HepG2 (cell line): Measurements from ENCODE around the gene DNAJC5. TPM values are rescaled to one million over a fixed set of nuclear protein-coding genes. Genes with fewer than 3 reads are reported as not detected.

Experiments used
- FOXK1 ChIP-seq: sonication (generic); formaldehyde crosslinking; IDR thresholded peaks from 2 replicates; pipeline ENCODE4 v1.4.0; 2020; ENCODE audit warnings: low read depth, missing genetic modification reagents, borderline replicate concordance
- JARID2 ChIP-seq: sonication (generic); formaldehyde crosslinking; IDR thresholded peaks from 2 replicates; pipeline ENCODE4 v1.8.1; 2023; ENCODE audit warnings: missing genetic modification reagents, inconsistent platforms; ENCODE audit not compliant: insufficient replicate concordance
- SMARCE1 ChIP-seq: fragments of 450-650 bp; IDR thresholded peaks from 2 replicates; pipeline ENCODE4 v1.6.1; 2017; ENCODE audit warnings: borderline replicate concordance
- SRY ChIP-seq: sonication (generic); formaldehyde crosslinking; IDR thresholded peaks from 2 replicates; pipeline ENCODE4 v1.8.0; 2022; ENCODE audit warnings: mild to moderate bottlenecking, missing genetic modification reagents
- SSRP1 ChIP-seq: IDR thresholded peaks from 2 replicates; pipeline ENCODE4 v1.6.1; 2016; ENCODE audit warnings: control low read depth
- TAF1 ChIP-seq: sonication (generic); formaldehyde crosslinking; IDR thresholded peaks from 2 replicates; pipeline ENCODE4 v1.4.0; 2020; ENCODE audit warnings: missing genetic modification reagents
- TOPORS ChIP-seq: sonication (generic); formaldehyde crosslinking; IDR thresholded peaks from 2 replicates; pipeline ENCODE4 v1.8.0; 2023; ENCODE audit warnings: mild to moderate bottlenecking, missing genetic modification reagents
- USF2 ChIP-seq, 2 experiments: sonication (generic) in 1 of 2; formaldehyde crosslinking in 1 of 2; IDR thresholded peaks; 2 replicates each; pipeline versions ENCODE4 v1.5.1 to v1.6.1; 2011 to 2020; ENCODE audit warnings: borderline replicate concordance in 1 of 2, low read depth in 1 of 2, low read length in 1 of 2, mild to moderate bottlenecking in 1 of 2, missing genetic modification reagents in 1 of 2, moderate library complexity in 1 of 2
- ZNF124 ChIP-seq: sonication (generic); formaldehyde crosslinking; IDR thresholded peaks from 2 replicates; pipeline ENCODE4 v1.4.0; 2020; ENCODE audit warnings: missing genetic modification reagents
- ZNF251 ChIP-seq: sonication (generic); formaldehyde crosslinking; IDR thresholded peaks from 2 replicates; pipeline ENCODE4 v1.9.0; 2021; ENCODE audit warnings: mild to moderate bottlenecking, missing genetic modification reagents
- ZNF256 ChIP-seq: sonication (generic); formaldehyde crosslinking; conservative IDR thresholded peaks from 2 replicates; pipeline ENCODE4 v1.4.0; 2020; ENCODE audit warnings: missing genetic modification reagents
- ZNF839 ChIP-seq: sonication (generic); formaldehyde crosslinking; IDR thresholded peaks from 2 replicates; pipeline ENCODE4 v1.4.0; 2020; ENCODE audit warnings: missing genetic modification reagents, mild to moderate bottlenecking, borderline replicate concordance
- ZNF878 ChIP-seq: sonication (generic); formaldehyde crosslinking; IDR thresholded peaks from 2 replicates; pipeline ENCODE4 v1.8.1; 2023; ENCODE audit warnings: mild to moderate bottlenecking, missing genetic modification reagents, moderate library complexity
- ZSCAN12 ChIP-seq: sonication (generic); formaldehyde crosslinking; IDR thresholded peaks from 2 replicates; pipeline ENCODE4 v1.9.0; 2021; ENCODE audit warnings: mild to moderate bottlenecking, missing genetic modification reagents
- ZSCAN9 ChIP-seq: IDR thresholded peaks from 2 replicates; pipeline ENCODE4 v1.6.1; 2016; ENCODE audit warnings: borderline replicate concordance
- polyA plus RNA-seq, 8 experiments: library from polyadenylated mRNA; depleted of rRNA in 3 of 8; stranded (reverse) in 7 of 8; unstranded in 1 of 8; fragments of >200 nt; fragmentation: Illumina TruSeq in 4 of 8; extraction: Trizol in 4 of 8; gene quantifications; 2 replicates each; pipeline versions ENCODE4 v1.2.1 to v1.2.3, GENCODE V29; 2011 to 2016; ENCODE audit warnings: low read depth in 4 of 8, missing spikeins in 1 of 8, mixed read lengths in 1 of 8; ENCODE audit not compliant: insufficient read depth in 1 of 8
- total RNA-seq, 5 experiments: library from RNA; depleted of rRNA; stranded (reverse); fragments of >200 nt; fragmentation: Illumina TruSeq; extraction: Trizol; gene quantifications; 2 replicates each; pipeline ENCODE4 v1.2.3, GENCODE V29; 2016; ENCODE audit warnings: low read depth in 1 of 5
- TF ChIP-seq, protein P1 (sequence below): sonication (generic); formaldehyde crosslinking; IDR thresholded peaks from 2 replicates; pipeline ENCODE4 v1.9.0; 2021; ENCODE audit warnings: missing genetic modification reagents, mild to moderate bottlenecking, borderline replicate concordance
- TF ChIP-seq, protein P2 (sequence below): sonication (generic); formaldehyde crosslinking; IDR thresholded peaks from 2 replicates; pipeline ENCODE4 v1.4.0; 2020; ENCODE audit warnings: mild to moderate bottlenecking, missing genetic modification reagents
- TF ChIP-seq, protein P3 (sequence below): sonication (generic); formaldehyde crosslinking; IDR thresholded peaks from 2 replicates; pipeline ENCODE4 v1.9.0; 2022; ENCODE audit warnings: missing genetic modification reagents, mild to moderate bottlenecking, borderline replicate concordance
- TF ChIP-seq, protein P4 (sequence below): sonication (generic); formaldehyde crosslinking; IDR thresholded peaks from 2 replicates; pipeline ENCODE4 v1.5.1; 2020; ENCODE audit warnings: missing genetic modification reagents, mild to moderate bottlenecking, borderline replicate concordance
- TF ChIP-seq, protein P5 (sequence below): fragments of 450-650 bp; IDR thresholded peaks from 2 replicates; pipeline ENCODE4 v1.6.1; 2017

DNAJC5 gene
- total and polyA plus RNA-seq, 2 of the 13 experiments (the other 11 are each of a cell fraction or from before 2014, with no cell fraction given), result 42.8 to 64.5 TPM

GRCh38 chr20:63864545-63864977, 30.4 kb upstream of the DNAJC5 start (continued):
- TF ChIP-seq, protein P1, sequence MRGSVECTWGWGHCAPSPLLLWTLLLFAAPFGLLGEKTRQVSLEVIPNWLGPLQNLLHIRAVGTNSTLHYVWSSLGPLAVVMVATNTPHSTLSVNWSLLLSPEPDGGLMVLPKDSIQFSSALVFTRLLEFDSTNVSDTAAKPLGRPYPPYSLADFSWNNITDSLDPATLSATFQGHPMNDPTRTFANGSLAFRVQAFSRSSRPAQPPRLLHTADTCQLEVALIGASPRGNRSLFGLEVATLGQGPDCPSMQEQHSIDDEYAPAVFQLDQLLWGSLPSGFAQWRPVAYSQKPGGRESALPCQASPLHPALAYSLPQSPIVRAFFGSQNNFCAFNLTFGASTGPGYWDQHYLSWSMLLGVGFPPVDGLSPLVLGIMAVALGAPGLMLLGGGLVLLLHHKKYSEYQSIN (CRISPR knock-in tag), result no peak
- no peak for TF ChIP-seq ZSCAN9 (CRISPR knock-in tag)
- TF ChIP-seq ZNF878, result no peak
- peak; percentile 31; the same call in 1 of the 2 replicates for TF ChIP-seq ZNF256
- TF ChIP-seq USF2 (IDR thresholded peaks at IDR 0.05; ENCODE audit: low read depth, low read length), result no peak
- TF ChIP-seq USF2 (CRISPR knock-in tag; IDR thresholded peaks at IDR 0.05; ENCODE audit: borderline replicate concordance), result no peak
- TF ChIP-seq, protein P2, sequence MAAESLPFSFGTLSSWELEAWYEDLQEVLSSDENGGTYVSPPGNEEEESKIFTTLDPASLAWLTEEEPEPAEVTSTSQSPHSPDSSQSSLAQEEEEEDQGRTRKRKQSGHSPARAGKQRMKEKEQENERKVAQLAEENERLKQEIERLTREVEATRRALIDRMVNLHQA (CRISPR knock-in tag), result no peak
- TF ChIP-seq TAF1, result no peak
- TF ChIP-seq ZNF124 (CRISPR knock-in tag), result no peak
- TF ChIP-seq SSRP1 (CRISPR knock-in tag), result no peak
- no peak for TF ChIP-seq FOXK1
- TF ChIP-seq, protein P3, sequence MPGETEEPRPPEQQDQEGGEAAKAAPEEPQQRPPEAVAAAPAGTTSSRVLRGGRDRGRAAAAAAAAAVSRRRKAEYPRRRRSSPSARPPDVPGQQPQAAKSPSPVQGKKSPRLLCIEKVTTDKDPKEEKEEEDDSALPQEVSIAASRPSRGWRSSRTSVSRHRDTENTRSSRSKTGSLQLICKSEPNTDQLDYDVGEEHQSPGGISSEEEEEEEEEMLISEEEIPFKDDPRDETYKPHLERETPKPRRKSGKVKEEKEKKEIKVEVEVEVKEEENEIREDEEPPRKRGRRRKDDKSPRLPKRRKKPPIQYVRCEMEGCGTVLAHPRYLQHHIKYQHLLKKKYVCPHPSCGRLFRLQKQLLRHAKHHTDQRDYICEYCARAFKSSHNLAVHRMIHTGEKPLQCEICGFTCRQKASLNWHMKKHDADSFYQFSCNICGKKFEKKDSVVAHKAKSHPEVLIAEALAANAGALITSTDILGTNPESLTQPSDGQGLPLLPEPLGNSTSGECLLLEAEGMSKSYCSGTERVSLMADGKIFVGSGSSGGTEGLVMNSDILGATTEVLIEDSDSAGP (CRISPR knock-in tag), result no peak
- TF ChIP-seq, protein P4, sequence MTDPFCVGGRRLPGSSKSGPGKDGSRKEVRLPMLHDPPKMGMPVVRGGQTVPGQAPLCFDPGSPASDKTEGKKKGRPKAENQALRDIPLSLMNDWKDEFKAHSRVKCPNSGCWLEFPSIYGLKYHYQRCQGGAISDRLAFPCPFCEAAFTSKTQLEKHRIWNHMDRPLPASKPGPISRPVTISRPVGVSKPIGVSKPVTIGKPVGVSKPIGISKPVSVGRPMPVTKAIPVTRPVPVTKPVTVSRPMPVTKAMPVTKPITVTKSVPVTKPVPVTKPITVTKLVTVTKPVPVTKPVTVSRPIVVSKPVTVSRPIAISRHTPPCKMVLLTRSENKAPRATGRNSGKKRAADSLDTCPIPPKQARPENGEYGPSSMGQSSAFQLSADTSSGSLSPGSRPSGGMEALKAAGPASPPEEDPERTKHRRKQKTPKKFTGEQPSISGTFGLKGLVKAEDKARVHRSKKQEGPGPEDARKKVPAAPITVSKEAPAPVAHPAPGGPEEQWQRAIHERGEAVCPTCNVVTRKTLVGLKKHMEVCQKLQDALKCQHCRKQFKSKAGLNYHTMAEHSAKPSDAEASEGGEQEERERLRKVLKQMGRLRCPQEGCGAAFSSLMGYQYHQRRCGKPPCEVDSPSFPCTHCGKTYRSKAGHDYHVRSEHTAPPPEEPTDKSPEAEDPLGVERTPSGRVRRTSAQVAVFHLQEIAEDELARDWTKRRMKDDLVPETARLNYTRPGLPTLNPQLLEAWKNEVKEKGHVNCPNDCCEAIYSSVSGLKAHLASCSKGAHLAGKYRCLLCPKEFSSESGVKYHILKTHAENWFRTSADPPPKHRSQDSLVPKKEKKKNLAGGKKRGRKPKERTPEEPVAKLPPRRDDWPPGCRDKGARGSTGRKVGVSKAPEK (CRISPR knock-in tag), result no peak
- no peak for TF ChIP-seq JARID2
- TF ChIP-seq, protein P5, sequence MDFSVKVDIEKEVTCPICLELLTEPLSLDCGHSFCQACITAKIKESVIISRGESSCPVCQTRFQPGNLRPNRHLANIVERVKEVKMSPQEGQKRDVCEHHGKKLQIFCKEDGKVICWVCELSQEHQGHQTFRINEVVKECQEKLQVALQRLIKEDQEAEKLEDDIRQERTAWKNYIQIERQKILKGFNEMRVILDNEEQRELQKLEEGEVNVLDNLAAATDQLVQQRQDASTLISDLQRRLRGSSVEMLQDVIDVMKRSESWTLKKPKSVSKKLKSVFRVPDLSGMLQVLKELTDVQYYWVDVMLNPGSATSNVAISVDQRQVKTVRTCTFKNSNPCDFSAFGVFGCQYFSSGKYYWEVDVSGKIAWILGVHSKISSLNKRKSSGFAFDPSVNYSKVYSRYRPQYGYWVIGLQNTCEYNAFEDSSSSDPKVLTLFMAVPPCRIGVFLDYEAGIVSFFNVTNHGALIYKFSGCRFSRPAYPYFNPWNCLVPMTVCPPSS, result no peak
- TF ChIP-seq SRY (CRISPR knock-in tag), result no peak
- no peak for TF ChIP-seq ZSCAN12 (CRISPR knock-in tag)
- no peak for TF ChIP-seq SMARCE1
- no peak for TF ChIP-seq ZNF839 (CRISPR knock-in tag)
- no peak for TF ChIP-seq ZNF251 (CRISPR knock-in tag)
- no peak for TF ChIP-seq TOPORS
